H1 (cell line): ENCODE data around the gene DOCK10. TPM values are rescaled to one million over a fixed set of nuclear protein-coding genes. Genes with fewer than 3 reads are reported as not detected.

Experiments used
- CTCF ChIA-PET: fragments of 300-600 bp; sonication (Branson Sonifier 250); formaldehyde crosslinking; loops from one replicate; lab custom pipeline; 2021; ENCODE audit not compliant: partially characterized antibody; lab: Charles Lee
- POLR2A ChIA-PET: fragments of 300-600 bp; sonication (Branson Sonifier 250); formaldehyde crosslinking; loops from one replicate; lab custom pipeline; 2021; ENCODE audit warnings: inconsistent platforms; ENCODE audit not compliant: partially characterized antibody; lab: Charles Lee
- DNase-seq, 2 experiments: peaks; one replicate each; pipeline versions ENCODE4 v3.0.0 to v3.0.0-alpha.2; 2010 to 2022; ENCODE audit warnings: low spot score in 2 of 2, low read depth in 1 of 2, mixed read lengths in 1 of 2
- FAIRE-seq: peaks from 2 replicates; lab custom pipeline; 2011; peaks lifted over from hg19 to GRCh38; lab: Jason Lieb, UNC
- H2AFZ ChIP-seq: 2 replicates; pipeline ENCODE4 v1.8.1; 2012; ENCODE audit warnings: low read length, inconsistent platforms
- H2AK5ac ChIP-seq: 2 replicates; pipeline ENCODE4 v1.6.1; 2013; ENCODE audit warnings: low read depth, low read length
- H2BK120ac ChIP-seq: replicated peaks from 2 replicates; pipeline ENCODE3; 2013; ENCODE audit warnings: low read depth, low read length, inconsistent platforms
- H2BK12ac ChIP-seq: 2 replicates; pipeline ENCODE4 v1.6.1; 2013; ENCODE audit warnings: low read depth, low read length
- H2BK15ac ChIP-seq: 2 replicates; pipeline ENCODE4 v1.6.1; 2013; ENCODE audit warnings: low read length
- H2BK20ac ChIP-seq: 2 replicates; pipeline ENCODE4 v1.6.1; 2013; ENCODE audit warnings: low read length
- H2BK5ac ChIP-seq: 2 replicates; pipeline ENCODE4 v1.6.1; 2013; ENCODE audit warnings: low read depth, low read length
- H3K14ac ChIP-seq: 2 replicates; pipeline ENCODE4 v1.6.1; 2013; ENCODE audit warnings: inconsistent platforms; ENCODE audit not compliant: insufficient read length
- H3K18ac ChIP-seq: 2 replicates; pipeline ENCODE4 v1.6.1; 2013; ENCODE audit warnings: low read length; ENCODE audit errors: extremely low read depth
- H3K23ac ChIP-seq: 2 replicates; pipeline ENCODE4 v1.6.1; 2013; ENCODE audit warnings: inconsistent platforms; ENCODE audit not compliant: insufficient read length
- H3K23me2 ChIP-seq: 2 replicates; pipeline ENCODE4 v1.6.1; 2013; ENCODE audit warnings: low read depth, low read length
- H3K27ac ChIP-seq: 2 replicates; pipeline ENCODE4 v1.6.1; 2011; ENCODE audit warnings: low read depth, low read length, inconsistent platforms
- H3K27me3 ChIP-seq, 4 experiments: replicated peaks in 1 of 4; 1 replicate in 1 of 4; 2 replicates in 3 of 4; pipeline versions ENCODE4 v1.6.1 to v1.8.1; 2011 to 2013; ENCODE audit warnings: low read length in 3 of 4, mild to moderate bottlenecking in 3 of 4, inconsistent platforms in 2 of 4, mixed read lengths in 2 of 4, moderate library complexity in 1 of 4; ENCODE audit not compliant: control insufficient read depth in 3 of 4, insufficient read depth in 3 of 4; ENCODE audit errors: extremely low read depth in 1 of 4
- H3K36me3 ChIP-seq, 4 experiments: 2 replicates each; pipeline versions ENCODE4 v1.6.1 to v1.8.1; 2011 to 2013; ENCODE audit warnings: mild to moderate bottlenecking in 4 of 4, low read length in 3 of 4, moderate library complexity in 2 of 4, control low read depth in 1 of 4, inconsistent platforms in 1 of 4; ENCODE audit not compliant: insufficient read depth in 4 of 4, control insufficient read depth in 2 of 4
- H3K4ac ChIP-seq: replicated peaks from 2 replicates; pipeline ENCODE3; 2013; ENCODE audit warnings: low read length, low read depth, mixed read lengths, inconsistent platforms; ENCODE audit not compliant: insufficient read length
- H3K4me1 ChIP-seq, 4 experiments: replicated peaks in 1 of 4; 1 replicate in 1 of 4; 2 replicates in 3 of 4; pipeline versions ENCODE4 v1.6.1 to v1.8.1; 2011 to 2013; ENCODE audit warnings: low read length in 3 of 4, inconsistent platforms in 2 of 4, mixed read lengths in 1 of 4; ENCODE audit not compliant: insufficient read depth in 4 of 4, control insufficient read depth in 3 of 4
- H3K4me2 ChIP-seq, 2 experiments: 2 replicates each; pipeline versions ENCODE4 v1.6.1 to v1.8.1; 2011 to 2013; ENCODE audit warnings: low read depth in 2 of 2, low read length in 2 of 2, control low read depth in 1 of 2, inconsistent platforms in 1 of 2, mild to moderate bottlenecking in 1 of 2; ENCODE audit not compliant: insufficient read depth in 1 of 2
- H3K4me3 ChIP-seq, 4 experiments: fragments of 200-600, 300-600 bp in 1 of 4; sonication (generic), shearing (Covaris generic), sonication (Bioruptor Twin) in 1 of 4; 2 replicates each; pipeline versions ENCODE4 v1.5.1 to v1.8.1; 2011 to 2016; ENCODE audit warnings: low read length in 4 of 4, low read depth in 3 of 4, control low read depth in 2 of 4, inconsistent platforms in 2 of 4, mild to moderate bottlenecking in 2 of 4, mixed read lengths in 1 of 4, moderate library complexity in 1 of 4; ENCODE audit not compliant: insufficient read depth in 2 of 4; ENCODE audit errors: extremely low read depth in 1 of 4
- H3K56ac ChIP-seq: replicated peaks from 2 replicates; pipeline ENCODE3; 2013; ENCODE audit warnings: low read depth, mild to moderate bottlenecking, mixed read lengths, low read length, inconsistent platforms; ENCODE audit not compliant: insufficient read length
- H3K79me1 ChIP-seq: 2 replicates; pipeline ENCODE4 v1.6.1; 2013; ENCODE audit warnings: low read depth, low read length, control low read depth
- H3K79me2 ChIP-seq, 2 experiments: 2 replicates each; pipeline versions ENCODE4 v1.6.1 to v1.8.1; 2012 to 2013; ENCODE audit warnings: low read length in 2 of 2, mild to moderate bottlenecking in 2 of 2, inconsistent platforms in 1 of 2; ENCODE audit not compliant: insufficient read depth in 2 of 2, control insufficient read depth in 1 of 2
- H3K9ac ChIP-seq, 4 experiments: replicated peaks in 1 of 4; 1 replicate in 1 of 4; 2 replicates in 3 of 4; pipeline versions ENCODE4 v1.6.1 to v1.8.1; 2011 to 2013; ENCODE audit warnings: low read depth in 3 of 4, low read length in 3 of 4, control low read depth in 2 of 4, mild to moderate bottlenecking in 2 of 4, moderate library complexity in 2 of 4, inconsistent platforms in 1 of 4; ENCODE audit errors: extremely low read depth in 1 of 4
- H3K9me3 ChIP-seq, 2 experiments: 2 replicates each; pipeline versions ENCODE4 v1.6.1 to v1.8.1; 2012 to 2013; ENCODE audit warnings: mild to moderate bottlenecking in 2 of 2, moderate library complexity in 2 of 2, control low read depth in 1 of 2, inconsistent platforms in 1 of 2, low read depth in 1 of 2, low read length in 1 of 2, mixed read lengths in 1 of 2; ENCODE audit not compliant: insufficient read depth in 2 of 2
- H4K20me1 ChIP-seq, 2 experiments: replicated peaks in 1 of 2; 2 replicates each; pipeline versions ENCODE3 to v1.8.1; 2011 to 2013; ENCODE audit warnings: inconsistent platforms in 2 of 2, low read length in 2 of 2, mild to moderate bottlenecking in 1 of 2; ENCODE audit not compliant: insufficient read depth in 2 of 2, control insufficient read depth in 1 of 2
- H4K5ac ChIP-seq: 2 replicates; pipeline ENCODE4 v1.6.1; 2013; ENCODE audit warnings: low read length, low read depth, mixed read lengths, inconsistent platforms; ENCODE audit not compliant: insufficient read length
- H4K8ac ChIP-seq: 2 replicates; pipeline ENCODE4 v1.8.0; 2013; ENCODE audit warnings: mild to moderate bottlenecking, moderate library complexity, low read length, inconsistent platforms; ENCODE audit not compliant: insufficient read depth; ENCODE audit errors: extremely low read depth
- H4K91ac ChIP-seq: replicated peaks from 2 replicates; pipeline ENCODE3; 2013; ENCODE audit warnings: low read length, mixed read lengths, inconsistent platforms; ENCODE audit not compliant: insufficient read length
- CBX8 ChIP-seq: fragments of 300-800, 300-1000 bp; sonication (generic); IDR thresholded peaks from 2 replicates; pipeline ENCODE4 v1.7.1; 2016; ENCODE audit warnings: low read depth, low read length, borderline replicate concordance
- CEBPB ChIP-seq: IDR thresholded peaks from 2 replicates; pipeline ENCODE4 v1.6.1; 2012; ENCODE audit warnings: low read depth, low read length
- EZH2 ChIP-seq: fragments of 200-600 bp; sonication (generic); IDR thresholded peaks from 2 replicates; pipeline ENCODE4 v1.7.1; 2012; ENCODE audit warnings: low read depth, mild to moderate bottlenecking, moderate library complexity, low read length, inconsistent platforms; ENCODE audit not compliant: severe bottlenecking
- POLR2A ChIP-seq, 2 experiments: IDR thresholded peaks; 1 replicate in 1 of 2; 2 replicates in 1 of 2; pipeline ENCODE4 v1.6.1; 2011; ENCODE audit warnings: low read depth in 2 of 2, low read length in 2 of 2, mild to moderate bottlenecking in 2 of 2; ENCODE audit errors: control extremely low read depth in 1 of 2
- SIN3A ChIP-seq, 2 experiments: IDR thresholded peaks in 1 of 2; conservative IDR thresholded peaks in 1 of 2; 2 replicates each; pipeline ENCODE4 v1.6.1; 2011 to 2012; ENCODE audit warnings: low read length in 2 of 2, improper control_type of control experiment in 1 of 2, low read depth in 1 of 2, mild to moderate bottlenecking in 1 of 2
- SP1 ChIP-seq: IDR thresholded peaks from 2 replicates; pipeline ENCODE4 v1.6.1; 2011; ENCODE audit warnings: low read depth, low read length
- WGBS, 2 experiments: shearing (Covaris generic) in 1 of 2; methylation state at CpG; one replicate each; pipeline versions ENCODE4 v1.1.6 to v1.1.7; 2013 to 2015; ENCODE audit warnings: low lambda C conversion rate in 2 of 2, mixed read lengths in 2 of 2, inconsistent platforms in 1 of 2, low coverage in 1 of 2, missing lambda C conversion rate in 1 of 2; ENCODE audit not compliant: insufficient replicate concordance in 2 of 2, insufficient coverage in 1 of 2, insufficient read length in 1 of 2; ENCODE audit errors: extremely low coverage in 1 of 2, missing lambda C conversion rate in 1 of 2; 5-methylcytosine and 5-hydroxymethylcytosine counted together
- polyA plus RNA-seq, 7 experiments: library from polyadenylated mRNA; depleted of rRNA in 3 of 7; stranded (reverse) in 5 of 7; unstranded in 2 of 7; fragments of >200 nt in 5 of 7; fragments of 200-250 nt in 2 of 7; gene quantifications; 1 replicate in 5 of 7; 2 replicates in 1 of 7; 4 replicates in 1 of 7; pipeline versions ENCODE4 v1.2.1 to v1.2.3, GENCODE V29; 2011 to 2013; ENCODE audit warnings: missing spikeins in 2 of 7, mixed read lengths in 2 of 7
- total RNA-seq: library from RNA; stranded (reverse); fragmentation: NEBNext Ultra II Directional; extraction: Animal tissue kit (Norgen Biotek cat#: 25700); gene quantifications from 2 replicates; pipeline ENCODE4 v1.2.1, GENCODE V29; 2021

Gene DOCK10
- total and polyA plus RNA-seq, 2 of the 8 experiments (the other 6 are each of a cell fraction or from before 2014, with no cell fraction given) = 0.33 to 1.6 TPM

GRCh38 chr2:224753743-224754540, 288.3 kb downstream of the DOCK10 start:
- H3K79me2 ChIP-seq = no peaks in the 10 kb centered on the region
- H4K5ac ChIP-seq = no peak overlapping the region
- no peaks in the 10 kb centered on the region for H3K23me2 ChIP-seq
- H2BK12ac ChIP-seq = no peak overlapping the region
- no peak overlapping the region for H3K14ac ChIP-seq
- no peaks in the 10 kb centered on the region for H3K4me1 ChIP-seq
- H3K9ac ChIP-seq = no peak overlapping the region
- ChIA-PET CTCF (interaction anchor here (1.0 to 1.6 kb wide), 4 partner anchors 22 to 394 kb away, joined by 3 to 4 read pairs (median 3); no protein-coding TSS in a partner anchor), POLR2A (no interaction called here)
- H3K4me3 ChIP-seq = no peak overlapping the region
- no peak overlapping the region for H3K56ac ChIP-seq
- no peaks in the 10 kb centered on the region for H3K27me3 ChIP-seq
- H3K36me3 ChIP-seq = no peaks in the 10 kb centered on the region
- 77% methylated on average over 1 of the region's 1 CpG; no CpG with 5 or more reads in 1 of the 2 experiments for WGBS, 2 experiments
- TF ChIP-seq CEBPB = no peak
- TF ChIP-seq CBX8 = no peak
- TF ChIP-seq SP1 = no peak
- no peak for TF ChIP-seq EZH2
- TF ChIP-seq SIN3A (conservative IDR thresholded peaks at IDR 0.05 in 1 of 2, IDR thresholded peaks at IDR 0.05 in 1 of 2; ENCODE audit: low read depth in 1 of 2, low read length in 2 of 2) = no peak
- TF ChIP-seq POLR2A (IDR thresholded peaks at IDR 0.05; ENCODE audit: control extremely low read depth in 1 of 2, low read depth in 2 of 2, low read length in 2 of 2) = no peak
- H2BK20ac ChIP-seq = no peak overlapping the region
- H2BK5ac ChIP-seq = no peak overlapping the region
- H2AFZ ChIP-seq = no peak overlapping the region
- no peak overlapping the region for H2BK15ac ChIP-seq
- H3K4me2 ChIP-seq = no peak overlapping the region
- no peak for FAIRE-seq
- DNase-seq = no peak
- no peaks in the 10 kb centered on the region for H3K79me1 ChIP-seq
- no peaks in the 10 kb centered on the region for H4K20me1 ChIP-seq
- no peak overlapping the region for H3K27ac ChIP-seq
- H3K18ac ChIP-seq = no peak overlapping the region
- H3K4ac ChIP-seq = no peak overlapping the region
- no peak overlapping the region for H2AK5ac ChIP-seq
- H2BK120ac ChIP-seq = no peak overlapping the region
- H3K23ac ChIP-seq = no peak overlapping the region
- H4K8ac ChIP-seq = no peak overlapping the region
- peaks cover 15 to 20% of the 10 kb centered on the region in 2 experiments for H3K9me3 ChIP-seq
- no peak overlapping the region for H4K91ac ChIP-seq
